ENCODE results near the gene DDIT4. TPM values are rescaled to one million over a fixed set of nuclear protein-coding genes. Genes with fewer than 3 reads are reported as not detected.
A peak's percentile ranks its signal among the peaks of the same experiment; 100 is the strongest.

The DDIT4 gene
- total RNA-seq, 1 experiment from 2014 or later = 20.7 TPM

DNA sequence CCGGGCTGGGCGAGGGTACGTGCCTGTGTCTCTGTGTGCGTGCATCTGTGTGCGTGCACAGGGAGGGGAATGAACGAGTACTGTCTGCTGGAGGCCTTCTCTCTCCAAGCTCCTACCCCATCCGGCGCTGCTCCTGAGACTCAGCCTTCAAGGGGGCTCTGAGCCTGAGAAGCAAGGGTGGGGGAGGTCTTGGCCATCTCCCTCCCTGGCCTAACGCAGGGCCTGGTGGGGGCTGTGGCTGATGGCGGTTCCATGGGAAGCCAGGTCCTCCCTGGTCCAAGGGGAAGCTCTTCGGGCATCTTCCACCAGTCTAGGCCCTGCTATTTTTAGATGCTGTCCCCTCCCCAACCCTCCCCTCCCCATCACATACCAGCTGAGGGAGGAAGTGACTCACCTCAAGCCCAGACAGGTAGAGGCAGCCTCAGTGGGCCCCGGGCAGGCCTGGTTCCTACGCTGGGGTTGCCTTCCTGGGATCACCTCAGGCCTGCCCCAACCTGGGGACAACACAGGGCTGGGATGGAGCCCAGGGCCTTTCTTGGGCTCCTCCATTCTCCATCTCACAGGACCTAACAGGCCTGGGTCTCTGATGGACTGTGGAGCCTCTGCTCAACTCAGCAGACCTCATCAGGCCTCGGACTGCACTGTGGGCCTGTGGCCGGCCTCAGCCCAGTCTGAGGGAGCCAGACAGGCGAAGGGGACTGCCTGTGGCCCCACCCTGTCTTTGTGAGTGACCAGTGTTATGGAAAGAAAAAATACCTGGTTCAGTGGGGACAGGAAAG lies 48.7 kb downstream of the DDIT4 start:
- no peak for DNase-seq (ENCODE audit: low spot score)
- peaks cover 46% of the 10 kb centered on the region for H3K4me1 ChIP-seq (ENCODE audit: insufficient read depth, low read length, poor library complexity, severe bottlenecking)
- POLR2A ChIA-PET (ENCODE audit: low non-redundant PET) = interaction anchor here (0.5 to 1.2 kb wide), 2 partner anchors 49 to 778 kb away, joined by 3 to 9 read pairs; no protein-coding TSS in a partner anchor
- no peaks in the 10 kb centered on the region for H3K9me3 ChIP-seq (ENCODE audit: low read depth, low read length, poor library complexity, severe bottlenecking)
- no peaks in the 10 kb centered on the region for H3K36me3 ChIP-seq (ENCODE audit: insufficient read depth, low read length, poor library complexity, severe bottlenecking)
- intact Hi-C loops (cut with micrococcal nuclease; ENCODE audit: unreplicated experiment) = loop anchor here (5.0 to 10.0 kb wide), 2 partner anchors 50 to 98 kb away; partner anchors contain the start of gene DDIT4
- CTCF ChIA-PET = no interaction called here
- no TSS peak for BruUV-seq (replicated peaks)
- TF ChIP-seq EZH2 (IDR thresholded peaks at IDR 0.05; ENCODE audit: borderline replicate concordance, low read depth, low read length, poor library complexity, severe bottlenecking) = no peak
- TF ChIP-seq, protein P1, sequence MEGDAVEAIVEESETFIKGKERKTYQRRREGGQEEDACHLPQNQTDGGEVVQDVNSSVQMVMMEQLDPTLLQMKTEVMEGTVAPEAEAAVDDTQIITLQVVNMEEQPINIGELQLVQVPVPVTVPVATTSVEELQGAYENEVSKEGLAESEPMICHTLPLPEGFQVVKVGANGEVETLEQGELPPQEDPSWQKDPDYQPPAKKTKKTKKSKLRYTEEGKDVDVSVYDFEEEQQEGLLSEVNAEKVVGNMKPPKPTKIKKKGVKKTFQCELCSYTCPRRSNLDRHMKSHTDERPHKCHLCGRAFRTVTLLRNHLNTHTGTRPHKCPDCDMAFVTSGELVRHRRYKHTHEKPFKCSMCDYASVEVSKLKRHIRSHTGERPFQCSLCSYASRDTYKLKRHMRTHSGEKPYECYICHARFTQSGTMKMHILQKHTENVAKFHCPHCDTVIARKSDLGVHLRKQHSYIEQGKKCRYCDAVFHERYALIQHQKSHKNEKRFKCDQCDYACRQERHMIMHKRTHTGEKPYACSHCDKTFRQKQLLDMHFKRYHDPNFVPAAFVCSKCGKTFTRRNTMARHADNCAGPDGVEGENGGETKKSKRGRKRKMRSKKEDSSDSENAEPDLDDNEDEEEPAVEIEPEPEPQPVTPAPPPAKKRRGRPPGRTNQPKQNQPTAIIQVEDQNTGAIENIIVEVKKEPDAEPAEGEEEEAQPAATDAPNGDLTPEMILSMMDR (conservative IDR thresholded peaks at IDR 0.05; ENCODE audit: low read depth, low read length) = no peak
- no peaks in the 10 kb centered on the region for H3K27me3 ChIP-seq (replicated peaks; ENCODE audit: insufficient read depth, low read depth, low read length, poor library complexity)
- H3K27ac ChIP-seq (ENCODE audit: low read depth, low read length, poor library complexity, severe bottlenecking) = peak overlapping the region; percentile 96
- H3K4me3 ChIP-seq (ENCODE audit: low read depth, low read length, poor library complexity, severe bottlenecking) = no peak overlapping the region

DNA sequence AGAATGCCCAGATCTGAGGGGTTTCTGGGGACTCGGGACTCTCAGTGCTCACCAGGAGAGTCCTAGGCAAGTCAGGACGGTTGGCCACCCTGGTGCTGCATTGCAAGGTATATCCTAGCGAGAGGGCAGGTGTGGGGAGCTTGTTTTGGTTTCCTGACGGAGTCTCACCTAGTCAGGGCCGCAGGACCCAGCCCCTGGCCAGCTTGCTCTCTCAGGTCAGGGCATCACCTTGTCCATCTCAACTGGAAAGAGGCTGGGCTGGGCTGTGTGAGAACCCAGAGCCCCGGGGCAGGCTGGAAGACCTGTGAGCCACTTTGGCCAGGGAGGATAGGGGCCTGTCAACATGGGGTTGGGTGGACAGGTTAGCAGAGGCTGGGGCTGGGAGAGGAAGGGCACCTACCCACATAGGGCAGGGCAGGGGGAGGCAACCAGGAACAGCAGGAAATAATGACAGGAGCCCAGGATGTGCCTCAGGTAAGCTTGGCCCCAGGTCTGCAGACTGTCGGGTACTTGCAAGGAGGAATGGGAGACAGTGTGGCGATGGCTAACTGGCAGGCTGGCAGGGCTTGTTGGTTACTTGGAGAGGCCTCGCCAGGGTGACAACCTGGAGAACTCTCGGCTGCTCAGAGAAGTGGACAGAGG lies 49.5 kb downstream of the DDIT4 start:
- H3K4me1 ChIP-seq (ENCODE audit: insufficient read depth, low read length, poor library complexity, severe bottlenecking) = peaks cover 51% of the 10 kb centered on the region
- H3K9me3 ChIP-seq (ENCODE audit: low read depth, low read length, poor library complexity, severe bottlenecking) = no peaks in the 10 kb centered on the region
- H3K27me3 ChIP-seq (replicated peaks; ENCODE audit: insufficient read depth, low read depth, low read length, poor library complexity) = no peaks in the 10 kb centered on the region
- no peaks in the 10 kb centered on the region for H3K36me3 ChIP-seq (ENCODE audit: insufficient read depth, low read length, poor library complexity, severe bottlenecking)
- CTCF ChIA-PET = interaction anchor here (0.5 kb wide), 1 partner anchor 101 kb away, joined by 4 read pairs; no protein-coding TSS in a partner anchor
- TF ChIP-seq, protein P1 (conservative IDR thresholded peaks at IDR 0.05; ENCODE audit: low read depth, low read length) = no peak
- TF ChIP-seq EZH2 (IDR thresholded peaks at IDR 0.05; ENCODE audit: borderline replicate concordance, low read depth, low read length, poor library complexity, severe bottlenecking) = no peak
- no TSS peak for BruUV-seq (replicated peaks)
- POLR2A ChIA-PET (ENCODE audit: low non-redundant PET) = no interaction called here
- no peak overlapping the region for H3K4me3 ChIP-seq (ENCODE audit: low read depth, low read length, poor library complexity, severe bottlenecking)
- DNase-seq (ENCODE audit: low spot score) = no peak
- peak overlapping the region; percentile 96 for H3K27ac ChIP-seq (ENCODE audit: low read depth, low read length, poor library complexity, severe bottlenecking)
- intact Hi-C loops (cut with micrococcal nuclease; ENCODE audit: unreplicated experiment) = loop anchor here (5.0 to 10.0 kb wide), 2 partner anchors 51 to 98 kb away; partner anchors contain the start of gene DDIT4

DNA sequence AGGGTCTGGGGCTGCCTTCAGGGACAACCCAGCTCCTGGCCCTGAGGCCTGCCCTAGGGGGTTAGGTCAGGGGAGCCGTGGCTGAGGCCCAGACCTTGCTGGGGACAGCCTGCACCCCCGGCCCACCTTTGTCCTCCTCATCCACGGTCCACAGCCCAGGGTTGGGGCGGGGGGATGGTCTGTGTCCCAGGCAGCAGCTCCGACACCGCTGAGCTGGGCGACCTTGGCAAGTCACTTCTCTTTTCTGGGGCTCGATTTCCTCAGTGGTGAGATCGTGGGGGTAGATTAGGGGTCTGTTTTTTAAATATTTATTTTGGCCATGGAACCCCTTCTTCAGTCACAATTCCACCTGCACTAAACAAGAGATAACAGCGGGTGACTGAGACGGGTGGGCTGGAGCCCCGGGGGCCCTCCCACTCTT lies 50.1 kb downstream of the DDIT4 start:
- ChIA-PET POLR2A (ENCODE audit: low non-redundant PET) (no interaction called here), CTCF (interaction anchor here (0.6 kb wide), 1 partner anchor 13 kb away, joined by 11 read pairs; no protein-coding TSS in a partner anchor)
- BruUV-seq (replicated peaks) = no TSS peak
- Histone ChIP-seq H3K27me3 (replicated peaks; ENCODE audit: insufficient read depth, low read depth, low read length, poor library complexity) (no peaks in the 10 kb centered on the region), H3K27ac (ENCODE audit: low read depth, low read length, poor library complexity, severe bottlenecking) (peak overlapping the region; percentile 96), H3K9me3 (ENCODE audit: low read depth, low read length, poor library complexity, severe bottlenecking) (no peaks in the 10 kb centered on the region), H3K4me3 (ENCODE audit: low read depth, low read length, poor library complexity, severe bottlenecking) (no peak overlapping the region), H3K36me3 (ENCODE audit: insufficient read depth, low read length, poor library complexity, severe bottlenecking) (no peaks in the 10 kb centered on the region), H3K4me1 (ENCODE audit: insufficient read depth, low read length, poor library complexity, severe bottlenecking) (peaks cover 49% of the 10 kb centered on the region)
- no peak for DNase-seq (ENCODE audit: low spot score)
- TF ChIP-seq EZH2 (IDR thresholded peaks at IDR 0.05; ENCODE audit: borderline replicate concordance, low read depth, low read length, poor library complexity, severe bottlenecking) = no peak
- TF ChIP-seq, protein P1 (conservative IDR thresholded peaks at IDR 0.05; ENCODE audit: low read depth, low read length) = no peak
- intact Hi-C loops (cut with micrococcal nuclease; ENCODE audit: unreplicated experiment) = loop anchor here (5.0 to 10.0 kb wide), 2 partner anchors 51 to 99 kb away; partner anchors contain the start of gene DDIT4

Other genes starting within 250 kb of the DDIT4 start
- 0.11 and 0.32 TPM in 2 replicates for gene SPOCK2, start 185.4 kb upstream of the DDIT4 start, total RNA-seq (2021)
- gene ANAPC16, start 57.9 kb upstream of the DDIT4 start, total RNA-seq (2021) = 57.6 and 62.5 TPM in 2 replicates
- gene ASCC1, start 57.6 kb upstream of the DDIT4 start, total RNA-seq (2021) = 40.2 and 43.1 TPM in 2 replicates
- 29.5 and 31.2 TPM in 2 replicates for gene DNAJB12, start 81.0 kb downstream of the DDIT4 start, total RNA-seq (2021)

Measured in A673 (cell line).